Astrocyte of the cerebellum (primary cell): Measurements from ENCODE around the gene PDGFRA.

Experiments
- DNase-seq: peaks from one replicate; pipeline ENCODE4 v3.0.0-alpha.2; 2011; ENCODE audit warnings: low read depth
- H3K4me3 ChIP-seq: 2 replicates; pipeline ENCODE4 v1.5.1; 2011; ENCODE audit warnings: mild to moderate bottlenecking, low read depth, low read length, moderate library complexity
- CTCF ChIP-seq: IDR thresholded peaks from 2 replicates; pipeline ENCODE4 v1.5.1; 2012; ENCODE audit warnings: low read length, low read depth, moderate library complexity, mild to moderate bottlenecking; ENCODE audit errors: missing control alignments
- in situ Hi-C: cut with HindIII; loops from 2 replicates; pipeline ENCODE4 v1.10.0; 2017; ENCODE audit warnings: low sequenced_read_pairs

PDGFRA gene

GRCh38 chr4:54225598-54226403, 3.3 kb upstream of the PDGFRA start:
- no peak for DNase-seq
- TF ChIP-seq CTCF, result no peak
- in situ Hi-C loops, result no loop called here
- peak overlapping the region; percentile 69 for H3K4me3 ChIP-seq

GRCh38 chr4:54226404-54227255, 2.5 kb upstream of the PDGFRA start:
- DNase-seq, result no peak
- in situ Hi-C loops, result no loop called here
- peak overlapping the region; percentile 69 for H3K4me3 ChIP-seq

GRCh38 chr4:54227256-54228055, 1.6 kb upstream of the PDGFRA start:
- no peak for DNase-seq
- peak overlapping the region; percentile 69 for H3K4me3 ChIP-seq
- TF ChIP-seq CTCF, result no peak
- in situ Hi-C loops, result no loop called here

More at GRCh38 chr4:54226404-54227255, 2.5 kb upstream of the PDGFRA start:
- TF ChIP-seq CTCF, result no peak

GRCh38 chr4:54228056-54228527, 1.0 kb upstream of the PDGFRA start:
- TF ChIP-seq CTCF, result peak; percentile 91
- H3K4me3 ChIP-seq, result peak overlapping the region; percentile 69
- DNase-seq, result peak; percentile 55
- in situ Hi-C loops, result no loop called here

- peak overlapping the region; percentile 69 for H3K4me3 ChIP-seq
- in situ Hi-C loops, result no loop called here
- DNase-seq, result no peak
- TF ChIP-seq CTCF, result no peak
Measured at GRCh38 chr4:54228546-54228945, 547 bp upstream of the PDGFRA start.
